HEK293 (cell line): ENCODE results near the gene HDAC1.
"Not testable (repeated sequence)": the region's sequence is repeated elsewhere in the genome, so short reads cannot be mapped to it uniquely, and the experiment has no call there.

ENCODE experiments used
- CTCF ChIA-PET: fragments of 350-600 bp; formaldehyde crosslinking; extraction: SDS; loops from one replicate; lab custom pipeline; 2021; ENCODE audit warnings: antibody characterized with exemption; lab: Yijun Ruan, JAX
- POLR2A ChIA-PET: fragments of 300-600 bp; formaldehyde crosslinking; extraction: SDS; loops from one replicate; lab custom pipeline; 2020; ENCODE audit warnings: antibody characterized with exemption, inconsistent platforms; lab: Yijun Ruan, JAX
- H3K27ac ChIP-seq: fragments of 200-500 bp; sonication (Bioruptor generic); 2 replicates; pipeline ENCODE4 v1.5.1; 2014; ENCODE audit warnings: low read depth, low read length, control low read depth, inconsistent platforms; ENCODE audit errors: extremely low read depth
- H3K36me3 ChIP-seq, 2 experiments: fragments of 200-500 bp in 1 of 2; sonication (Bioruptor generic) in 1 of 2; 1 replicate in 1 of 2; 2 replicates in 1 of 2; pipeline ENCODE4 v1.5.1; 2014 to 2017; ENCODE audit warnings: inconsistent platforms in 2 of 2, low read length in 2 of 2; ENCODE audit not compliant: control insufficient read depth in 2 of 2, insufficient read depth in 1 of 2
- H3K4me1 ChIP-seq: fragments of 200-500 bp; sonication (Bioruptor generic); 2 replicates; pipeline ENCODE4 v1.5.1; 2014; ENCODE audit warnings: mild to moderate bottlenecking, low read length, inconsistent platforms; ENCODE audit not compliant: control insufficient read depth, insufficient read depth
- H3K4me3 ChIP-seq: 2 replicates; pipeline ENCODE4 v1.5.1; 2011; ENCODE audit warnings: low read depth, mild to moderate bottlenecking, control low read depth, low read length, moderate library complexity
- H3K9me3 ChIP-seq: fragments of 200-500 bp; sonication (Bioruptor generic); 2 replicates; pipeline ENCODE4 v1.5.1; 2014; ENCODE audit warnings: low read depth, low read length, inconsistent platforms; ENCODE audit not compliant: control insufficient read depth, insufficient read depth
- GLI2 ChIP-seq: fragments of 450-650 bp; formaldehyde crosslinking; IDR thresholded peaks from 2 replicates; pipeline ENCODE4; 2017; ENCODE audit warnings: missing biosample characterization, missing genetic modification characterization, low read depth, borderline replicate concordance
- PRDM1 ChIP-seq: fragments of 450-650 bp; formaldehyde crosslinking; IDR thresholded peaks from 2 replicates; pipeline ENCODE4; 2016; ENCODE audit warnings: missing biosample characterization, missing genetic modification characterization
- RBAK ChIP-seq: fragments of 450-650 bp; formaldehyde crosslinking; IDR thresholded peaks from 2 replicates; pipeline ENCODE4 v1.5.1; 2016; ENCODE audit warnings: missing biosample characterization, missing genetic modification characterization
- REPIN1 ChIP-seq: fragments of 450-650 bp; formaldehyde crosslinking; IDR thresholded peaks from 2 replicates; pipeline ENCODE4 v1.5.1; 2017; ENCODE audit warnings: missing biosample characterization, missing genetic modification characterization, low read depth
- SCRT1 ChIP-seq: fragments of 450-650 bp; formaldehyde crosslinking; IDR thresholded peaks from 2 replicates; pipeline ENCODE4 v1.5.1; 2016; ENCODE audit warnings: missing biosample characterization, missing genetic modification characterization, borderline replicate concordance
- SETDB1 ChIP-seq: IDR thresholded peaks from one replicate; pipeline ENCODE4 v1.6.1; 2017; ENCODE audit warnings: mild to moderate bottlenecking, low read length, moderate library complexity, mixed read lengths; ENCODE audit not compliant: insufficient read length
- ZBTB1 ChIP-seq: fragments of 450-650 bp; formaldehyde crosslinking; IDR thresholded peaks from 2 replicates; pipeline ENCODE4 v1.5.1; 2016; ENCODE audit warnings: missing biosample characterization, missing genetic modification characterization
- ZIC2 ChIP-seq: fragments of 450-650 bp; formaldehyde crosslinking; IDR thresholded peaks from 2 replicates; pipeline ENCODE4 v1.5.1; 2016; ENCODE audit warnings: missing biosample characterization, missing genetic modification characterization
- ZNF184 ChIP-seq: fragments of 450-650 bp; IDR thresholded peaks from 2 replicates; pipeline ENCODE4 v1.5.1; 2018; ENCODE audit warnings: missing biosample characterization, mild to moderate bottlenecking, missing genetic modification characterization
- ZNF302 ChIP-seq: fragments of 450-650 bp; formaldehyde crosslinking; IDR thresholded peaks from 2 replicates; pipeline ENCODE4 v1.5.1; 2016; ENCODE audit warnings: missing biosample characterization, missing genetic modification characterization, low read depth
- ZNF366 ChIP-seq: fragments of 450-650 bp; formaldehyde crosslinking; conservative IDR thresholded peaks from 2 replicates; pipeline ENCODE4 v1.5.1; 2016; ENCODE audit warnings: missing biosample characterization, missing genetic modification characterization
- ZNF404 ChIP-seq: fragments of 450-650 bp; formaldehyde crosslinking; IDR thresholded peaks from 2 replicates; pipeline ENCODE4 v1.5.1; 2017; ENCODE audit warnings: missing biosample characterization, missing genetic modification characterization
- ZNF658 ChIP-seq: fragments of 450-650 bp; formaldehyde crosslinking; IDR thresholded peaks from 2 replicates; pipeline ENCODE4; 2016; ENCODE audit warnings: missing biosample characterization, missing genetic modification characterization
- ZNF76 ChIP-seq: fragments of 450-650 bp; formaldehyde crosslinking; IDR thresholded peaks from 2 replicates; pipeline ENCODE4; 2016; ENCODE audit warnings: low read depth, missing biosample characterization, missing genetic modification characterization, borderline replicate concordance
- ZNF843 ChIP-seq: fragments of 450-650 bp; formaldehyde crosslinking; IDR thresholded peaks from 2 replicates; pipeline ENCODE4 v1.5.1; 2016; ENCODE audit warnings: missing biosample characterization, missing genetic modification characterization
- TF ChIP-seq, protein P1 (sequence below): fragments of 450-650 bp; formaldehyde crosslinking; IDR thresholded peaks from 2 replicates; pipeline ENCODE4 v1.5.1; 2016; ENCODE audit warnings: missing biosample characterization, missing genetic modification characterization
- TF ChIP-seq, protein P2 (sequence below): fragments of 450-650 bp; formaldehyde crosslinking; IDR thresholded peaks from 2 replicates; pipeline ENCODE4 v1.5.1; 2016; ENCODE audit warnings: missing biosample characterization, missing genetic modification characterization
- TF ChIP-seq, protein P3 (sequence below): fragments of 450-650 bp; formaldehyde crosslinking; IDR thresholded peaks from 2 replicates; pipeline ENCODE4 v1.5.1; 2016; ENCODE audit warnings: missing biosample characterization, missing genetic modification characterization, borderline replicate concordance

Gene HDAC1

DNA sequence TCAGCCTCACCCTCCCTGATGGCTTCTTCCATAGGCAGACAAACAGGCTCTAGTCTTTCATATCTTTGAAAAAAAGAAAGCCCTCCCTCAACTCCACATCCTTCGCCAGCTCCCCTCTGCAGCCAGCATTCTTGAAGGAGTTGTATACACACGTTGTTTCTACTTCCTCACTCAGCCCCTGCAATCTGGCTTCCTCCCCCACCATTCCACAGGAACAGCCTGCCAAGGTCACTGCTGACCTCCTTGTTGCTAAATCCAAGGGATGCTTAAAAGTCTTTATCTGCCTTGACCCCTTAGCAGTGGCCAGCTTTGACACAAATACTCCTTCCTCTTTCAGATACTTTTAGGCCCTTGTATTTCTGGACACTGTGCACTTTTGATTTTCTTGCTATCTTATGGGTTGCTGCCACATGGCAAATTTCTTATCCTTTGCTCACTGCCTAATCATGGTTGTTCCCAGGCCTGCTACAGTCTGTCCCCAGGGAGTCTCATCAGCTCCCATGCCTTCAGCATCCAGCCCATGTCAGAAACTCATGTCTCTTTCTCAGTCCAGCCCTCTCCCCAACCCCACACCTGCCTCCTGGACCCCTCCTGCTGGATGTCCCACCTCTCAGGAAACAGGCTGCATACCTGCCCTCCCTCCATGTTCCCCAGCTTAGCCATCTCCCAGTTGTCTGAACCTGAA is 62.1 kb downstream of the HDAC1 start:
- Histone ChIP-seq H3K36me3 (peaks cover 0 to 50% of the 10 kb centered on the region in 2 experiments; a peak in 2 of 3 replicates), H3K4me3 (no peak overlapping the region), H3K9me3 (no peaks in the 10 kb centered on the region), H3K27ac (no peak overlapping the region)
- POLR2A ChIA-PET: interaction anchor here (0.6 to 5.7 kb wide), 7 partner anchors 14 to 297 kb away, joined by 3 to 100 read pairs (median 4); partner anchors contain the start of genes BSDC1 and MARCKSL1
- CTCF ChIA-PET: interaction anchor here (0.7 to 1.9 kb wide), 2 partner anchors 138 to 242 kb away, joined by 3 to 6 read pairs; no protein-coding TSS in a partner anchor
- TF ChIP-seq ZBTB1 (tag by site-specific recombination): no peak
- no peak for TF ChIP-seq ZNF302 (tag by site-specific recombination)
- no peak for TF ChIP-seq ZIC2 (tag by site-specific recombination)
- TF ChIP-seq ZNF658 (tag by site-specific recombination): no peak
- TF ChIP-seq SETDB1: no peak
- TF ChIP-seq GLI2: no peak
- no peak for TF ChIP-seq ZNF76 (tag by site-specific recombination)
- no peak for TF ChIP-seq SCRT1
- TF ChIP-seq ZNF404 (tag by site-specific recombination): no peak
- TF ChIP-seq, protein P1, sequence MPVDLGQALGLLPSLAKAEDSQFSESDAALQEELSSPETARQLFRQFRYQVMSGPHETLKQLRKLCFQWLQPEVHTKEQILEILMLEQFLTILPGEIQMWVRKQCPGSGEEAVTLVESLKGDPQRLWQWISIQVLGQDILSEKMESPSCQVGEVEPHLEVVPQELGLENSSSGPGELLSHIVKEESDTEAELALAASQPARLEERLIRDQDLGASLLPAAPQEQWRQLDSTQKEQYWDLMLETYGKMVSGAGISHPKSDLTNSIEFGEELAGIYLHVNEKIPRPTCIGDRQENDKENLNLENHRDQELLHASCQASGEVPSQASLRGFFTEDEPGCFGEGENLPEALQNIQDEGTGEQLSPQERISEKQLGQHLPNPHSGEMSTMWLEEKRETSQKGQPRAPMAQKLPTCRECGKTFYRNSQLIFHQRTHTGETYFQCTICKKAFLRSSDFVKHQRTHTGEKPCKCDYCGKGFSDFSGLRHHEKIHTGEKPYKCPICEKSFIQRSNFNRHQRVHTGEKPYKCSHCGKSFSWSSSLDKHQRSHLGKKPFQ: no peak
- TF ChIP-seq RBAK (tag by site-specific recombination): no peak
- TF ChIP-seq, all 188 proteins: peak for 0
- peaks cover 7% of the 10 kb centered on the region; the same call in 1 of the 2 replicates for H3K4me1 ChIP-seq

DNA sequence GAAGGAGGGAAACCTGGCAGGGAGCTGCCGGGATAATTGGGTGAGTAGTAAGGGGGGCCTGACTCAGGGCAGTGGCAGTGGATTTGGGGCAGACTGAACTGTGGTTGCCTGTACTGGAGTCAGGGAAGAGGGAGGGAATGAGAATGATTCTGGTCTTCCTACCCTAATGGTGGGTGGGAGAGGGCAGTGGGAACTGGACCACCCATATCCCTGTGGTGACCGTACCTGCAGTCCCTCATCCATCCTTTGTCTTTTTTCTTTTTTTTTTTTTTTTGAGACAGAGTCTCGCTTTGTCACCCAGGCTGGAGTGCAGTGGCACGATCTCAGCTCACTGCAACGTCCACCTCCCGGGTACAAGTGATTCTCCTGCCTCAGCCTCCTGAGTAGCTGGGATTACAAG is 63.9 kb downstream of the HDAC1 start:
- not testable (repeated sequence) for H3K4me1 ChIP-seq, H3K4me3 ChIP-seq, H3K27ac ChIP-seq, H3K9me3 ChIP-seq
- POLR2A ChIA-PET: interaction anchor here (0.6 to 1.2 kb wide), 4 partner anchors 20 to 149 kb away, joined by 3 to 6 read pairs (median 3); partner anchors contain the start of gene MARCKSL1
- H3K36me3 ChIP-seq: peaks cover 0 to 64% of the 10 kb centered on the region in 2 experiments; a peak in 2 of 3 replicates
- TF ChIP-seq, protein P2, sequence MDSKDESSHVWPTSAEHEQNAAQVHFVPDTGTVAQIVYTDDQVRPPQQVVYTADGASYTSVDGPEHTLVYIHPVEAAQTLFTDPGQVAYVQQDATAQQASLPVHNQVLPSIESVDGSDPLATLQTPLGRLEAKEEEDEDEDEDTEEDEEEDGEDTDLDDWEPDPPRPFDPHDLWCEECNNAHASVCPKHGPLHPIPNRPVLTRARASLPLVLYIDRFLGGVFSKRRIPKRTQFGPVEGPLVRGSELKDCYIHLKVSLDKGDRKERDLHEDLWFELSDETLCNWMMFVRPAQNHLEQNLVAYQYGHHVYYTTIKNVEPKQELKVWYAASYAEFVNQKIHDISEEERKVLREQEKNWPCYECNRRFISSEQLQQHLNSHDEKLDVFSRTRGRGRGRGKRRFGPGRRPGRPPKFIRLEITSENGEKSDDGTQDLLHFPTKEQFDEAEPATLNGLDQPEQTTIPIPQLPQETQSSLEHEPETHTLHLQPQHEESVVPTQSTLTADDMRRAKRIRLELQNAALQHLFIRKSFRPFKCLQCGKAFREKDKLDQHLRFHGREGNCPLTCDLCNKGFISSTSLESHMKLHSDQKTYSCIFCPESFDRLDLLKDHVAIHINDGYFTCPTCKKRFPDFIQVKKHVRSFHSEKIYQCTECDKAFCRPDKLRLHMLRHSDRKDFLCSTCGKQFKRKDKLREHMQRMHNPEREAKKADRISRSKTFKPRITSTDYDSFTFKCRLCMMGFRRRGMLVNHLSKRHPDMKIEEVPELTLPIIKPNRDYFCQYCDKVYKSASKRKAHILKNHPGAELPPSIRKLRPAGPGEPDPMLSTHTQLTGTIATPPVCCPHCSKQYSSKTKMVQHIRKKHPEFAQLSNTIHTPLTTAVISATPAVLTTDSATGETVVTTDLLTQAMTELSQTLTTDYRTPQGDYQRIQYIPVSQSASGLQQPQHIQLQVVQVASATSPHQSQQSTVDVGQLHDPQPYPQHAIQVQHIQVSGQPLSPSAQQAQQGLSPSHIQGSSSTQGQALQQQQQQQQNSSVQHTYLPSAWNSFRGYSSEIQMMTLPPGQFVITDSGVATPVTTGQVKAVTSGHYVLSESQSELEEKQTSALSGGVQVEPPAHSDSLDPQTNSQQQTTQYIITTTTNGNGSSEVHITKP (tag by site-specific recombination): peak; percentile 91
- CTCF ChIA-PET: interaction anchor here (1.3 kb wide), 1 partner anchor 140 kb away, joined by 4 read pairs; no protein-coding TSS in a partner anchor

DNA sequence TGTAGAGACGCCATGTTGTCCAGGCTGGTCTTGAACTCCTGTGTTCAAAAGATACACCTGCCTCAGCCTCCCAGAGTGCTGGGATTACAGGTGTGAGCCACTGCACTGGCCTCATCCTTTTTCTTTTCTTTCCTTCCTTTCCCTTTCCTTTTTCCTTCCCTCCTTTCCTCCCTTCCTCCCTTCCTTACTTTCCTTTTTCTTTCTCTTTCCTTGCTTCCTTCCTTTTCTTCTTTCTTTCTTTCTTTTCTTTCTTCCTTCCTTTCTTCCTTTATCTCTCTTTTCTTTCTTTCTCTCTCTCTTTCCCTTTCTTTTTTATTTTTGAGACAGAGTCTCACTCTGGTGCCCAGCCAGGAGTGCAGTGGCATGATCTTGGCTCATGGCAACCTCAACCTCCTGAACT is 64.6 kb downstream of the HDAC1 start:
- H3K4me1 ChIP-seq: peaks cover 7% of the 10 kb centered on the region; the same call in 1 of the 2 replicates
- TF ChIP-seq PRDM1 (tag by site-specific recombination) (peak; percentile 99), ZNF366 (tag by site-specific recombination) (peak; percentile 99), ZNF843 (tag by site-specific recombination) (no peak), REPIN1 (tag by site-specific recombination) (no peak), ZNF184 (tag by site-specific recombination) (no peak)
- TF ChIP-seq, protein P3, sequence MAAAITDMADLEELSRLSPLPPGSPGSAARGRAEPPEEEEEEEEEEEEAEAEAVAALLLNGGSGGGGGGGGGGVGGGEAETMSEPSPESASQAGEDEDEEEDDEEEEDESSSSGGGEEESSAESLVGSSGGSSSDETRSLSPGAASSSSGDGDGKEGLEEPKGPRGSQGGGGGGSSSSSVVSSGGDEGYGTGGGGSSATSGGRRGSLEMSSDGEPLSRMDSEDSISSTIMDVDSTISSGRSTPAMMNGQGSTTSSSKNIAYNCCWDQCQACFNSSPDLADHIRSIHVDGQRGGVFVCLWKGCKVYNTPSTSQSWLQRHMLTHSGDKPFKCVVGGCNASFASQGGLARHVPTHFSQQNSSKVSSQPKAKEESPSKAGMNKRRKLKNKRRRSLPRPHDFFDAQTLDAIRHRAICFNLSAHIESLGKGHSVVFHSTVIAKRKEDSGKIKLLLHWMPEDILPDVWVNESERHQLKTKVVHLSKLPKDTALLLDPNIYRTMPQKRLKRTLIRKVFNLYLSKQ: no peak
- H3K27ac ChIP-seq: no peak overlapping the region
- ChIA-PET CTCF (no interaction called here), POLR2A (interaction anchor here (0.7 to 1.2 kb wide), 3 partner anchors 20 to 145 kb away, joined by 3 to 6 read pairs (median 3); partner anchors contain the start of gene MARCKSL1)
- no peaks in the 10 kb centered on the region for H3K9me3 ChIP-seq
- no peak overlapping the region for H3K4me3 ChIP-seq
- peaks cover 0 to 71% of the 10 kb centered on the region in 2 experiments; a peak in 2 of 3 replicates for H3K36me3 ChIP-seq
